K562 (cell line): Measurements from ENCODE around the gene FBRS. TPM values are rescaled to one million over a fixed set of nuclear protein-coding genes. Genes with fewer than 3 reads are reported as not detected.
A peak's percentile ranks its signal among the peaks of the same experiment; 100 is the strongest.

ENCODE experiments used
- ATF2 ChIP-seq: sonication (generic); formaldehyde crosslinking; IDR thresholded peaks from 2 replicates; pipeline ENCODE4 v1.8.1; 2022; ENCODE audit warnings: missing genetic modification reagents
- CBX8 ChIP-seq: fragments of 200-600 bp; sonication (generic); IDR thresholded peaks from 2 replicates; pipeline ENCODE4 v1.6.1; 2012; ENCODE audit warnings: borderline replicate concordance, mixed run types, low read depth, mild to moderate bottlenecking, moderate library complexity, mixed read lengths, low read length, control low read depth, inconsistent platforms; ENCODE audit not compliant: poor library complexity, severe bottlenecking; ENCODE audit errors: extremely low read depth
- HINFP ChIP-seq: fragments of 450-650 bp; conservative IDR thresholded peaks from 2 replicates; pipeline ENCODE4 v1.6.1; 2016; ENCODE audit warnings: missing genetic modification characterization, low read depth, mild to moderate bottlenecking, control low read depth, missing compliant biosample characterization
- HMGN3 ChIP-seq: IDR thresholded peaks from 2 replicates; pipeline ENCODE4 v1.6.1; 2011; ENCODE audit warnings: borderline replicate concordance, low read depth, mild to moderate bottlenecking, mixed read lengths, low read length; ENCODE audit not compliant: insufficient read length; ENCODE audit errors: extremely low read depth
- ILF3 ChIP-seq: fragments of 450-650 bp; IDR thresholded peaks from 2 replicates; pipeline ENCODE4 v1.6.1; 2018; ENCODE audit warnings: antibody characterized with exemption, mild to moderate bottlenecking, moderate library complexity, borderline replicate concordance
- KLF1 ChIP-seq: fragments of 450-650 bp; IDR thresholded peaks from 2 replicates; pipeline ENCODE4 v1.6.1; 2016; ENCODE audit warnings: missing genetic modification characterization, missing compliant biosample characterization
- MTF1 ChIP-seq: fragments of 250-450 bp; sonication (Bioruptor Pico); IDR thresholded peaks from 2 replicates; pipeline ENCODE4 v1.9.0; 2021; ENCODE audit warnings: moderate library complexity, mild to moderate bottlenecking, inconsistent platforms, borderline replicate concordance
- TAL1 ChIP-seq: fragments of 450-650 bp; IDR thresholded peaks from 2 replicates; pipeline ENCODE4 v1.6.1; 2016; ENCODE audit warnings: mild to moderate bottlenecking
- TFE3 ChIP-seq: fragments of 450-650 bp; formaldehyde crosslinking; IDR thresholded peaks from 2 replicates; pipeline ENCODE4 v1.4.0; 2020; ENCODE audit warnings: mild to moderate bottlenecking, mixed read lengths
- TRIM24 ChIP-seq, 2 experiments: fragments of 450-650 bp; IDR thresholded peaks; 2 replicates each; pipeline ENCODE4 v1.6.1; 2016
- ZFPM2 ChIP-seq: fragments of 250-450 bp; sonication (Bioruptor Pico); IDR thresholded peaks from 2 replicates; pipeline ENCODE4 v1.5.1; 2022; ENCODE audit warnings: mild to moderate bottlenecking
- ZNF318 ChIP-seq, 2 experiments: fragments of 450-650 bp; IDR thresholded peaks; 2 replicates each; pipeline ENCODE4 v1.6.1; 2016; ENCODE audit warnings: mild to moderate bottlenecking in 2 of 2, borderline replicate concordance in 1 of 2, low read depth in 1 of 2, moderate library complexity in 1 of 2
- ZSCAN29 ChIP-seq: fragments of 450-650 bp; IDR thresholded peaks from 2 replicates; pipeline ENCODE4 v1.6.1; 2017
- polyA plus RNA-seq, 8 experiments: library from polyadenylated mRNA; depleted of rRNA in 4 of 8; stranded (reverse) in 5 of 8; unstranded in 3 of 8; fragments of >200 nt; fragmentation: Nextera tagmentation in 2 of 8; fragmentation: Illumina TruSeq in 1 of 8; extraction: Ambion mirVana in 2 of 8; extraction: Trizol in 1 of 8; gene quantifications; 2 replicates each; pipeline versions ENCODE4 v1.2.1 to v1.2.3, GENCODE V29; 2011 to 2014; ENCODE audit warnings: inconsistent platforms in 1 of 8, missing spikeins in 1 of 8
- total RNA-seq, 7 experiments: library from RNA; depleted of rRNA in 6 of 7; stranded (reverse); fragments of >200 nt in 6 of 7; fragmentation: Illumina TruSeq in 2 of 7; extraction: Trizol in 2 of 7; gene quantifications; 2 replicates each; pipeline versions ENCODE4 v1.2.1 to v1.2.3, GENCODE V29; 2011 to 2021; ENCODE audit warnings: low replicate concordance in 1 of 7

FBRS gene
- total and polyA plus RNA-seq, 9 of the 15 experiments (the other 6 are each of a cell fraction or from before 2014, with no cell fraction given), result 0.32 to 59.5 (median 13.1) TPM

GRCh38 chr16:30656974-30657865 lies 1.0 kb upstream of the FBRS start (continued):
- TF ChIP-seq CBX8 (no peak), ZSCAN29 (no peak), ILF3 (no peak), TRIM24 (IDR thresholded peaks at IDR 0.05) (no peak), ZFPM2 (CRISPR knock-in tag) (no peak), HMGN3 (no peak), KLF1 (no peak), HINFP (no peak), TFE3 (CRISPR knock-in tag) (no peak), TAL1 (no peak), ZNF318 (IDR thresholded peaks at IDR 0.05; ENCODE audit: borderline replicate concordance in 1 of 2, low read depth in 1 of 2) (no peak), ATF2 (CRISPR knock-in tag) (no peak), MTF1 (CRISPR knock-in tag) (peak; percentile 39; the same call in 1 of the 2 replicates)
